IMR-90 (cell line): Measurements from ENCODE around the gene POGK. TPM values are rescaled to one million over a fixed set of nuclear protein-coding genes. Genes with fewer than 3 reads are reported as not detected.

Source experiments
- ATAC-seq: fragments of 200-7000 bp; cut with Tn5 transposase; 2 replicates; pipeline ENCODE4 v1.9.1; 2020; ENCODE audit warnings: low read depth, mild to moderate bottlenecking, moderate library complexity
- BruUV-seq: library from RNA; stranded (reverse); fragments of 400-500 nt; replicated peaks from 2 replicates; lab custom pipeline; 2021; lab: Mats Ljungman, UMichigan
- CTCF ChIA-PET: fragments of 300-600 bp; formaldehyde crosslinking; extraction: SDS; loops from one replicate; lab custom pipeline; 2021; ENCODE audit warnings: antibody characterized with exemption; lab: Yijun Ruan, JAX
- POLR2A ChIA-PET: fragments of 300-600 bp; sonication (Branson Sonifier 250); formaldehyde crosslinking; loops from one replicate; lab custom pipeline; 2022; ENCODE audit warnings: antibody characterized with exemption; ENCODE audit not compliant: unreplicated experiment; lab: Charles Lee
- DNase-seq: peaks from one replicate; pipeline ENCODE4 v3.0.0; 2013
- H2AFZ ChIP-seq: replicated peaks from 2 replicates; pipeline ENCODE3; 2013; ENCODE audit warnings: low read length, mild to moderate bottlenecking; ENCODE audit not compliant: poor library complexity
- H2AK5ac ChIP-seq: 2 replicates; pipeline ENCODE4 v1.6.1; 2013; ENCODE audit warnings: low read depth, low read length, inconsistent platforms
- H2AK9ac ChIP-seq: replicated peaks from 2 replicates; pipeline ENCODE3; 2013; ENCODE audit warnings: mild to moderate bottlenecking, low read depth, low read length, moderate library complexity; ENCODE audit not compliant: poor library complexity
- H2BK120ac ChIP-seq: 2 replicates; pipeline ENCODE4 v1.6.1; 2013; ENCODE audit warnings: low read depth, low read length, inconsistent platforms
- H2BK15ac ChIP-seq: 3 replicates; pipeline ENCODE4 v1.6.1; 2013; ENCODE audit warnings: low read depth, low read length, inconsistent platforms
- H2BK20ac ChIP-seq: 2 replicates; pipeline ENCODE4 v1.6.1; 2013; ENCODE audit warnings: low read depth, mild to moderate bottlenecking, inconsistent platforms, low read length, moderate library complexity
- H2BK5ac ChIP-seq: 2 replicates; pipeline ENCODE4 v1.6.1; 2013; ENCODE audit warnings: mild to moderate bottlenecking, low read depth, low read length, inconsistent platforms; ENCODE audit not compliant: poor library complexity, severe bottlenecking
- H3K14ac ChIP-seq: replicated peaks from 2 replicates; pipeline ENCODE4 v1.6.1; 2013; ENCODE audit warnings: low read depth, low read length, inconsistent platforms
- H3K18ac ChIP-seq: 2 replicates; pipeline ENCODE4 v1.6.1; 2013; ENCODE audit warnings: low read depth, low read length, control low read depth
- H3K23ac ChIP-seq: 2 replicates; pipeline ENCODE4 v1.6.1; 2013; ENCODE audit warnings: low read depth, low read length, inconsistent platforms
- H3K27ac ChIP-seq: 2 replicates; pipeline ENCODE4 v1.5.1; 2013; ENCODE audit warnings: mild to moderate bottlenecking, control low read depth, low read length; ENCODE audit not compliant: insufficient read depth
- H3K27me3 ChIP-seq: 2 replicates; pipeline ENCODE4 v1.6.1; 2013; ENCODE audit warnings: low read length; ENCODE audit not compliant: control insufficient read depth, insufficient read depth
- H3K36me3 ChIP-seq: 2 replicates; pipeline ENCODE4 v1.6.1; 2013; ENCODE audit warnings: low read length, mixed read lengths; ENCODE audit not compliant: control insufficient read depth, insufficient read depth
- H3K4ac ChIP-seq: 2 replicates; pipeline ENCODE4 v1.6.1; 2013; ENCODE audit warnings: low read depth, low read length, inconsistent platforms
- H3K4me1 ChIP-seq: 2 replicates; pipeline ENCODE4 v1.6.1; 2013; ENCODE audit warnings: low read length, mixed read lengths; ENCODE audit not compliant: control insufficient read depth, insufficient read depth
- H3K4me2 ChIP-seq: 2 replicates; pipeline ENCODE4 v1.6.1; 2013; ENCODE audit warnings: low read depth, mild to moderate bottlenecking, control low read depth, low read length, moderate library complexity
- H3K4me3 ChIP-seq: 2 replicates; pipeline ENCODE4 v1.5.1; 2013; ENCODE audit warnings: low read depth, mild to moderate bottlenecking, control low read depth, low read length, moderate library complexity; ENCODE audit not compliant: insufficient read depth
- H3K56ac ChIP-seq: 2 replicates; pipeline ENCODE4 v1.6.1; 2013; ENCODE audit warnings: low read length, inconsistent platforms; ENCODE audit not compliant: insufficient read depth; ENCODE audit errors: extremely low read depth
- H3K79me1 ChIP-seq, 2 experiments: 2 replicates each; pipeline ENCODE4 v1.6.1; 2013; ENCODE audit warnings: low read length in 2 of 2, inconsistent platforms in 1 of 2, low read depth in 1 of 2
- H3K9ac ChIP-seq: 2 replicates; pipeline ENCODE4 v1.6.1; 2013; ENCODE audit warnings: low read depth, low read length, control low read depth
- H3K9me1 ChIP-seq: 2 replicates; pipeline ENCODE4 v1.6.1; 2013; ENCODE audit warnings: low read length, inconsistent platforms; ENCODE audit not compliant: insufficient read depth
- H3K9me3 ChIP-seq: 2 replicates; pipeline ENCODE4 v1.6.1; 2013; ENCODE audit warnings: low read length; ENCODE audit not compliant: control insufficient read depth, insufficient read depth
- H4K20me1 ChIP-seq: 2 replicates; pipeline ENCODE4 v1.6.1; 2013; ENCODE audit warnings: low read length, inconsistent platforms; ENCODE audit not compliant: insufficient read depth
- H4K5ac ChIP-seq: 2 replicates; pipeline ENCODE4 v1.6.1; 2013; ENCODE audit warnings: mild to moderate bottlenecking, low read depth, low read length, control low read depth
- H4K8ac ChIP-seq, 2 experiments: 2 replicates each; pipeline ENCODE4 v1.6.1; 2013; ENCODE audit warnings: low read depth in 2 of 2, low read length in 2 of 2, control low read depth in 1 of 2, inconsistent platforms in 1 of 2
- H4K91ac ChIP-seq: 2 replicates; pipeline ENCODE4 v1.6.1; 2013; ENCODE audit warnings: low read depth, low read length, inconsistent platforms; ENCODE audit not compliant: insufficient read depth
- BHLHE40 ChIP-seq: fragments of 150-350 bp; IDR thresholded peaks from 2 replicates; pipeline ENCODE4 v1.6.1; 2016; ENCODE audit warnings: mild to moderate bottlenecking, low read depth, low read length
- CEBPB ChIP-seq: IDR thresholded peaks from 2 replicates; pipeline ENCODE4 v1.6.1; 2012; ENCODE audit warnings: low read depth, low read length, improper control_type of control experiment
- CHD1 ChIP-seq: IDR thresholded peaks from 2 replicates; pipeline ENCODE4 v1.6.1; 2012; ENCODE audit warnings: low read depth, low read length, improper control_type of control experiment
- CTCF ChIP-seq: conservative IDR thresholded peaks from 2 replicates; pipeline ENCODE4 v1.5.1; 2012; ENCODE audit warnings: mild to moderate bottlenecking, low read depth, low read length, improper control_type of control experiment
- FOS ChIP-seq: fragments of 150-350 bp; IDR thresholded peaks from 2 replicates; pipeline ENCODE4 v1.6.1; 2016; ENCODE audit warnings: low read depth, low read length
- MAFK ChIP-seq: IDR thresholded peaks from 2 replicates; pipeline ENCODE4 v1.6.1; 2012; ENCODE audit warnings: low read depth, low read length, improper control_type of control experiment
- MAZ ChIP-seq: IDR thresholded peaks from 2 replicates; pipeline ENCODE4 v1.6.1; 2012; ENCODE audit warnings: low read depth, mild to moderate bottlenecking, low read length, improper control_type of control experiment, moderate library complexity, borderline replicate concordance
- MXI1 ChIP-seq: IDR thresholded peaks from 2 replicates; pipeline ENCODE4 v1.6.1; 2012; ENCODE audit warnings: low read depth, mild to moderate bottlenecking, low read length, moderate library complexity, borderline replicate concordance
- NFE2L2 ChIP-seq: fragments of 150-350 bp; IDR thresholded peaks from 2 replicates; pipeline ENCODE4 v1.6.1; 2016; ENCODE audit warnings: low read depth, mild to moderate bottlenecking, low read length
- POLR2A ChIP-seq: IDR thresholded peaks from 2 replicates; pipeline ENCODE4 v1.6.1; 2012; ENCODE audit warnings: mild to moderate bottlenecking, low read depth, low read length
- RAD21 ChIP-seq: IDR thresholded peaks from 2 replicates; pipeline ENCODE4 v1.6.1; 2012; ENCODE audit warnings: low read length, improper control_type of control experiment
- RCOR1 ChIP-seq: IDR thresholded peaks from 2 replicates; pipeline ENCODE4 v1.6.1; 2012; ENCODE audit warnings: mild to moderate bottlenecking, low read length, improper control_type of control experiment; ENCODE audit not compliant: insufficient replicate concordance
- RFX5 ChIP-seq: IDR thresholded peaks from 2 replicates; pipeline ENCODE4 v1.8.0; 2012; ENCODE audit warnings: low read depth, mild to moderate bottlenecking, low read length, moderate library complexity
- SMC3 ChIP-seq: fragments of 150-350 bp; IDR thresholded peaks from 2 replicates; pipeline ENCODE4 v1.6.1; 2016; ENCODE audit warnings: low read depth, mild to moderate bottlenecking, antibody characterized with exemption, low read length, moderate library complexity
- WGBS, 2 experiments: methylation state at CpG; one replicate each; pipeline versions ENCODE4 v1.1.5 to v1.1.7; 2013; ENCODE audit warnings: missing lambda C conversion rate in 2 of 2; ENCODE audit not compliant: insufficient read length in 1 of 2; ENCODE audit errors: extremely low coverage in 2 of 2; 5-methylcytosine and 5-hydroxymethylcytosine counted together
- dilution Hi-C: fragments of 300-500 bp; cut with HindIII; formaldehyde crosslinking; loops from one replicate; pipeline ENCODE4 v1.14.3; 2018; ENCODE audit warnings: low sequenced_read_pairs; ENCODE audit not compliant: unreplicated experiment
- in situ Hi-C: fragments of 300-500 bp; cut with MboI; formaldehyde crosslinking; loops from 3 replicates; pipeline ENCODE4 v1.14.3; 2019; ENCODE audit warnings: low sequenced_read_pairs, inconsistent platforms, mixed read lengths
- intact Hi-C: fragments of 100-400 bp; cut with micrococcal nuclease; formaldehyde crosslinking; loops from 2 replicates; pipeline ENCODE4 v1.10.0; 2022
- polyA plus RNA-seq, 3 experiments: library from polyadenylated mRNA; depleted of rRNA; stranded (reverse); fragments of >200 nt; gene quantifications; 2 replicates each; pipeline ENCODE4 v1.2.3, GENCODE V29; 2012; ENCODE audit warnings: low replicate concordance in 1 of 3
- total RNA-seq: library from RNA; depleted of rRNA; stranded (reverse); fragments of >200 nt; gene quantifications from 2 replicates; pipeline ENCODE4 v1.2.3, GENCODE V29; 2012
- TF ChIP-seq, protein P1 (sequence below): fragments of 150-350 bp; IDR thresholded peaks from 2 replicates; pipeline ENCODE4 v1.6.1; 2017; ENCODE audit warnings: mild to moderate bottlenecking, antibody characterized with exemption, low read length, low read depth
- TF ChIP-seq, protein P2 (sequence below): fragments of 150-350 bp; IDR thresholded peaks from 2 replicates; pipeline ENCODE4 v1.6.1; 2016; ENCODE audit warnings: low read depth, mild to moderate bottlenecking, low read length, moderate library complexity, borderline replicate concordance

Gene POGK
- total and polyA plus RNA-seq, 2 of the 4 experiments (the other 2 are of a cell fraction), result 11.3 to 25.6 TPM

- no peak overlapping the region for H3K4me2 ChIP-seq
- H3K4me3 ChIP-seq, result no peak overlapping the region
- H3K9ac ChIP-seq, result no peak overlapping the region
- H4K91ac ChIP-seq, result no peak overlapping the region
- H3K4ac ChIP-seq, result no peak overlapping the region
- no peak overlapping the region for H2AFZ ChIP-seq
- no peak overlapping the region for H2BK5ac ChIP-seq
- H3K4me1 ChIP-seq, result no peaks in the 10 kb centered on the region
- H4K20me1 ChIP-seq, result no peaks in the 10 kb centered on the region
- H2BK20ac ChIP-seq, result no peak overlapping the region
- H4K8ac ChIP-seq, result no peak overlapping the region
- H2AK9ac ChIP-seq, result no peak overlapping the region
- H2BK120ac ChIP-seq, result no peak overlapping the region
- no peak overlapping the region for H2AK5ac ChIP-seq
- no peak overlapping the region for H4K5ac ChIP-seq
- H3K14ac ChIP-seq, result no peak overlapping the region
- no peak overlapping the region for H3K56ac ChIP-seq
- DNase-seq (no peak), ATAC-seq (no peak)
- ChIA-PET CTCF (no interaction called here), POLR2A (interaction anchor here (0.6 kb wide), 1 partner anchor 409 kb away, joined by 6 read pairs; no protein-coding TSS in a partner anchor)
- no peaks in the 10 kb centered on the region for H3K36me3 ChIP-seq
- H3K79me1 ChIP-seq, result no peaks in the 10 kb centered on the region
- no CpG with 5 or more reads among the region's 2 CpGs for WGBS, 2 experiments
- H3K27ac ChIP-seq, result no peak overlapping the region
- in situ Hi-C loops, result no loop called here
- no TSS peak for BruUV-seq
- dilution Hi-C loops, result no loop called here
- H3K9me3 ChIP-seq, result no peaks in the 10 kb centered on the region
- TF ChIP-seq SMC3 (no peak), BHLHE40 (no peak), MXI1 (no peak), CTCF (no peak), RCOR1 (no peak), CHD1 (no peak), NFE2L2 (no peak), FOS (no peak), POLR2A (no peak), CEBPB (no peak), RAD21 (no peak), MAFK (no peak), MAZ (no peak), RFX5 (no peak)
- TF ChIP-seq, protein P1, sequence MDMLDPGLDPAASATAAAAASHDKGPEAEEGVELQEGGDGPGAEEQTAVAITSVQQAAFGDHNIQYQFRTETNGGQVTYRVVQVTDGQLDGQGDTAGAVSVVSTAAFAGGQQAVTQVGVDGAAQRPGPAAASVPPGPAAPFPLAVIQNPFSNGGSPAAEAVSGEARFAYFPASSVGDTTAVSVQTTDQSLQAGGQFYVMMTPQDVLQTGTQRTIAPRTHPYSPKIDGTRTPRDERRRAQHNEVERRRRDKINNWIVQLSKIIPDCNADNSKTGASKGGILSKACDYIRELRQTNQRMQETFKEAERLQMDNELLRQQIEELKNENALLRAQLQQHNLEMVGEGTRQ, result no peak
- TF ChIP-seq, protein P2, sequence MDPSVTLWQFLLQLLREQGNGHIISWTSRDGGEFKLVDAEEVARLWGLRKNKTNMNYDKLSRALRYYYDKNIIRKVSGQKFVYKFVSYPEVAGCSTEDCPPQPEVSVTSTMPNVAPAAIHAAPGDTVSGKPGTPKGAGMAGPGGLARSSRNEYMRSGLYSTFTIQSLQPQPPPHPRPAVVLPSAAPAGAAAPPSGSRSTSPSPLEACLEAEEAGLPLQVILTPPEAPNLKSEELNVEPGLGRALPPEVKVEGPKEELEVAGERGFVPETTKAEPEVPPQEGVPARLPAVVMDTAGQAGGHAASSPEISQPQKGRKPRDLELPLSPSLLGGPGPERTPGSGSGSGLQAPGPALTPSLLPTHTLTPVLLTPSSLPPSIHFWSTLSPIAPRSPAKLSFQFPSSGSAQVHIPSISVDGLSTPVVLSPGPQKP, result no peak
- intact Hi-C loops, result no loop called here
- no peak overlapping the region for H3K23ac ChIP-seq
- H3K27me3 ChIP-seq, result no peaks in the 10 kb centered on the region
- no peak overlapping the region for H3K18ac ChIP-seq
- no peaks in the 10 kb centered on the region for H3K9me1 ChIP-seq
- H2BK15ac ChIP-seq, result no peak overlapping the region
Observed at GRCh38 chr1:166819974-166820373, 19.3 kb upstream of the POGK start.
